Islet precursor cell (in vitro differentiated cells): ENCODE data around the gene SORBS1.
A peak's percentile ranks its signal among the peaks of the same experiment; 100 is the strongest.

Source experiments
- DNase-seq: peaks from one replicate; pipeline ENCODE4 v3.0.0-alpha.2; 2018

SORBS1 gene

GRCh38 chr10:95564291-95564690 is 3.1 kb upstream of the SORBS1 start:
- no peak for DNase-seq

DNA sequence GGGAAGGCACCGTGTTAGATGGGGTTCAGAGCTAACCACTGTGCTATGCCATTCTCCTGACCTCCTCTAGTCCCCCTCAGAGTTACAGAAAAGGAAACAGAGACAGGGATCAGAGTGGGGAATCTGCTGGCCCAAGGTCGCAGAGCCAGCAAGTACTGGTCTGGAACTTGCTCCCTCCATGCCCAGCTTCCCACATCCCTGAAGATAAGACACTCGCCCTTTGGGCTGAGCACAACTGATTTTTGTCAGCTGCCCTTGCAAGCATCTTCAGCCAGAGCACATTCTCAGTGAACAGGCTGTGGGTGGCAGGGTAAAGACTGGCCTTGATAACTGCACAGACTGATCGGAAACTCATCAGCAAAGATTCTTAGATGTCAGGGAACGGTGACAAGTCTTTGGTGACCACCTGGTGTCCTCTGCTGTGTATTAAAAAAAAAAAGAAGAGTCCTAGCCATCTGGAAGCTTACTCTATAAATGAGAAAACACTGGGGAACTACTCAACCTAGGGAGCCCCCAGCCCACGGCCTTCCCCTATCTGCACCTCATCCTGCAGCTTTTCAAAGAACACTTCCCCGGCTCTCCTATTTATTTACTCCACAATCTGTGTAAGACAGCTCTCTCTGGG is 1.3 kb upstream of the SORBS1 start:
- no peak for DNase-seq

- DNase-seq: no peak
Measured at GRCh38 chr10:95561864-95562177, 650 bp upstream of the SORBS1 start.

GRCh38 chr10:95560278-95561176 is 644 bp downstream of the SORBS1 start:
- DNase-seq: peak; percentile 79

DNA sequence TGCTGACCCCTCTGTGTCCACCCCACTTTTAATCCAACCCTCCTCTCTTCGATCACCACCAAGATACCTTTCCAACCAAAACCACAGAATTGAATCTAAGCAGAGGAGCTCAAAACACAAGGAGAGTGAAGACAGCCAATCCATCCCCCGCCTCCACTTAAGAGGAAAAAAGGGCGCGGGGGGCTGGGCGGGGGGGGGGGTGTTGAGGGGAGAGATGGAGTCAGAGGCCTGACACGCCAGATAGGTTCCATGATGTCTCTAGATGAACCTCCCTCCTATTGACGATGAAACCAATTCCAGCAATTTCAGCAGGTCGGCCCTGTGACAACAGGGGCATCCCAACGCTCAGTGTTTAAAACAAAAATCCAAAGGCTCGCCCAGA is 1.3 kb downstream of the SORBS1 start:
- no peak for DNase-seq

DNA sequence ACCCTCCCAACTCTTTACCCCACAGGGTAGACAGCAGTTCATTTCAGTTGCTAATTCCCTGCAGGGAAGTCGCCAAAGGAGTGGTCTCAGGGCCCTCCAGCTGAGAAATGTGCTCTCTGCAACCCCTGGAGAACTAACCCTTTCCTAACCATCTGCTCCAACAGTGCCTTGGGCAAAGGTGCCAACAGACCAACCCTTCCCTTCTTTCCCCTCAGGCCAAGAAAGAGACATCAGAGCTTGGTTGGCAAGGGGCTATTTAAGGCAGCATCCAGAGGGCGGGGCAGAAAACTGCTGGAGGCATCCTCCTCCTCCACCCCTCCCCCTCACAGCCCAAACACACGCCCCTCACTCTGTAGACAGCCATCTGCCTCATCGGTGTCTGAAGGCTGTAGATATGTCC is 1.7 kb downstream of the SORBS1 start:
- DNase-seq: no peak

- DNase-seq: no peak
Measured at GRCh38 chr10:95558593-95559320, 2.4 kb downstream of the SORBS1 start.

DNA sequence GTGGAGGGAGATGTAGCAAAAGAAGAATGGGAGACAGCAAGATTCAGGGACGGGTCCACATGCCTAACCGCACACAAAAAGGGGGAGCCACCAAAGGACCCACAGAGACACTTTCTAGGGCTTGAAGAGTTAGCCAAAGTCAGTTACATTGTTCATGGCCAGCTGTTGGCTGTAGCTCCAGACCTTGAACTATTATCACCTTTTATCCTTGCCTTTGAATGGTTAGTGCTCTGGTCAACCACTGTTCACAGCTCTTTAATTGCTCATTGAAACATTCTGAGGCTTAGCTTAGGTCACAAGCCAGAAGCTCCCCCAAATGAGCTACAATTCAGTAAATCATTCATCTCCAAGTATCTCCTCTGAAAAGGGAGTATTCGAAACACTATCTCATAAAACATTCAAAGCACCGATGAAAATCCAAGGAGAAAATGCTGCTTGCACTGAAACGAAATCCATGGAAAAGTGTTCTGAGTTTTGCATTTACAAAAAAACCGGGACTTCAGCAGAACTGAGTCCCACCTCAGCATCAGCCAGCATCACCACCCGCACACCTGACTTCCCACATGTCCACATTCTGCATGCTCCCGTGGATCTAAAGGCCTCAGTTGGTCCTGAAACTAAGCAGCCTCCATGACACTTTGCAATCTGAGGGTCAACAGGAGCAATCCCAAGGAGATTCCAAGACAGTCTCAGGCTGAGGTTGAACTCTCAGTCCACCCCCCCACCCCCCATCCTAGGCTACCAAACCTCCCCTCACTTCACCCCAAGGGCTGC is 4.0 kb downstream of the SORBS1 start:
- DNase-seq: no peak

DNA sequence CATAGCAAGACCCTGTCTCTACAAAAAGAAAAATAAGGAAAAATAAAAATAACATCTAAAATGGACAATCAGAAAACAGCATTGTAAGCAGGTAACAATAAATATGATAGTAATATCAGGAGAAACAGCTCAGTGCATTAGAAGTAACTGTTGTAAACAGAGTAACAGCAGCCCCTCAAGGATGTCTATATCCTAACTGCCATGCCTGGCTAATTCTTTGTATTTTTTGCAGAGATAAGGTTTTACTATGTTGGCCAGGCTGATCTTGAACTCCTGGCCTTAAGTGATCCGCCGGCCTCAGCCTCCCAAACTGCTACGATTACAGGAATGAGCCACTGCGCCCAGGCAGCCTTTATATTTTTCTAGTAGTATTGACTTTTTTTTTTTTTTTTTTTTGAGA is 7.5 kb downstream of the SORBS1 start:
- DNase-seq: no peak

DNA sequence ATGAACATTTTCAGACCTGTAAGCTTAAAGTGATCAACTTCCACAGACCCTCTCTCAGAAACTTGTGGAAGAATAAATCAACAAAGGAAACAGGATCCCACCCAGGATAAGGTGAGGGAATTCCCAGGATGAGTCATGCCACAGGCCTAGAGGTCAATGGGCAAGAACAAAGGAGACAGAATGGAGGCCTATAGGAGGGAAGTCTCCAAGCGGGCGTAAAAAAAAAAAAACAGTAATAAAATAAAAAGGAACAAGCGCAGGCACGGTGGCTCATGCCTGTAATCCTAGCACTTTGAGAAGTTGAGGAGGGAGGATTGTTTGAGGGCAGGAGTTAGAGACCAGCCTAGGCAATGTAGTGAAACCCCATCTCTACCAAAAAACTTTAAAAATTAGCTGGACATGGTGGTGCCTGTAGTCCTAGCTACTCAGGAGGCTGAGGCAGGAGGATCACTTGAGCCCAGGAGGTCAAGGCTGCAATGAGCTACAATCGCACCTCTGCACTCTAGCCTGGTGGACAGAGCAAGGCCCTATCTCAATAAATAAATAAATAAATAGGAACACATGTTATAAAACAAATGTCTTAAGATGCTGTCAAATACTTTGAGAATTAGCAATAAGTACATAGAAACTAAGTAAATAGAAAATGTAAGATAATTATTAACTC is 8.4 kb downstream of the SORBS1 start:
- DNase-seq: peak; percentile 80

DNA sequence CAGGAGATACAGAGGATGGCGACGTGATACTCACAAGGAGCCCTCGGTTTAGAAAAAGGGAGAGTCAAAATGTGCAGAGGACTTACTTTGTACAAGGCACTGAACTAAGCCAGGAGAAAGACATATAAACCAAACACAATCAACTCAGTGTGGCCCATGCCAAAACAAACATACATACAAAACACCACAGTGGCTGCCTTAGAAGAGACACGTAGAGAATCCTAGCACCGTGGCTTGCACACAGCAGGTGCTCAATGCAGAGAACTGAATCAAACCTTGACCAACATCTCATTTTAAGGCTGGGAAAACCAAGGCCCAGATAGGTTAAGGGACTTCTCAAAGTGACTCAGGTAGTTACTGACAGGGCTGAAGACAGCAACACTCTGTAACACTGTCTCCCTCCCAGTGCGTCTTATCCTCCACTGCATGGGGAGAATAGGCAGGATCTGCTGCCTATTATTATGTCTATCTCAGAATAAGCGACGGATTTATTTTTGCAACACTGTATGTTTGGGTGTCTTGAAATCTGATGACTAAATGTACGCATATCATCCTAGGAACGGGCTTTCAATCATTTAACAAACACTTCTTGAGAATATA is 11.0 kb downstream of the SORBS1 start:
- no peak for DNase-seq

DNA sequence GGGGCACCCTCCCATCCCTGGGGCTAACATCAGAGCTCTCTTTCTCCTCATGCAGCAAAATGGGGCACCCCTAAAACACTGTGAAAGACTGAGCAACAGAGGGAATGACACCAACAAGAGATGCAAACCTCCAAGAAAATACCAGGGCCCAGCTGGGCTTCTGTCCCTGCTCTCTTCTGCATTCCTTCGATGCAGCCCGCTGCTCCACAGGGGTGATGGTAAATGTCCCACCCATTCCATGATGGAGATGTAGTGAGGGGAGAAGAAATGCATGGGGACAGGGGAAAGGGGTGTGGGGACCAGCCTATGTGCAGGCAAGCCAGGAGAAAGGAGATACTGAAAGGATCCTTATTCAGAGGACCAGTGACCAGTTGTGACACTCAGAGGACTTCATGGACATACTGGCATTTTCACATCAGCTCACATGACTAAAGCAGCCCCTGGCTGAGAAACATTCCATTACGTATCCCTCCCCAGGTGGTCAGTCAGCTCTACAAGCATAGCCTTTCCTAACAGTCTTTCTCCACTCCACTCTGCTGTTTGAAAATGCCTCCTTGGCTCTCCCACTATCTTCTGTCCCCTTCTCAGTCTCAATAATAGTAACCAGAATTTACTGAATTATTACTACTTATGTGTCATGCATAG is 13.3 kb downstream of the SORBS1 start:
- no peak for DNase-seq

DNA sequence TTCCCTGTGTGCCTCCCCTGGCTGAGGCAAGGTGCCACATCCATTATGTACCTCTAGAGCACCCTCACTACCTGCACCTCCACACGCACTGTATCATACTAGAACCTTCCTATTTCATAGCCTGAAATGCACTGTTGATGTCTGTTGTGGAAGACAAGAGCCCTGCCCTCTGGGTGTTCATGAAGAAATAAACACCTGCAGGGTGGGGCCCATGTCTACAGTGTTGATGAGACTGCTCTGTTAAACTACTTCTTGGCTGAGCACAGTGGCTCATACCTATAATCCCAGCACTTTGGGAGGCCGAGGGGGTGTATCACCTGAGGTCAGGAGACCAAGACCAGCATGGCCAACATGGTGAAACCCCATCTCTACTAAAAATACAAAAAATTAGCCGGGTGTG is 14.0 kb downstream of the SORBS1 start:
- no peak for DNase-seq

- no peak for DNase-seq
Measured at GRCh38 chr10:95545981-95546380, 15.2 kb downstream of the SORBS1 start.

DNA sequence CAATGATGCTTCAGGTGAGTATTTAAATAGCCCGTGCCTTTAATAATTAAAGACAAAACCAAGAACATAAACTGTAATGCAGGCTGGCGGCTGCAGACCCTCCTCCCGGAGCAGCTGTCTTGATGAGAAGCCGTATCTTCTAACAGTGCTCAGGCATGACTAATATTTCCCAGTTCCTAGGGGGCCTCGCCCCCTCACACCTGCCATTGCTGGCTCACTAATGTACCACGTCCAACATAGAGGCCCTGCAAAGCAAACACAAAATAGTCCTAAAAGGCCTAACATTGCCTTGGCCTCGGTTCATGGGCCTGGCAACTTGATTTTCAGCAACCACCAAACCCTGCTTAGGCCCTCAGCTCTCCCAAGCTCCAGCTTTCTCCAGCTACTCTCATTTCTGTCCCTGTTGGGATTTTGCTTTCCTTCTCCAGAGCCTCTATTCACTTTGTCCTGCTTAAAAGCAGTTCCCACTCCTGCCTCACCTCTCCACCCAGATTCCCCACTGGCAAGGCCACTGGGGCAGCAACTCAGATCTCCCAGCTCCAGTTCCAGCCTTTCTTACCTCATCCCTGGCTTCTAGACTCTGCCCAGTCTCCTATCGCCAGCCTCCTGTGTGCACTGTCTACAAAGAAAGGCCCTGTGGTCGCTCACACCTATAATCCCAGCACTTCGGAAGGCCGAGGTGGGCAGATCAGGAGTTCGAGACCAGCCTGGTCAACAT is 16.2 kb downstream of the SORBS1 start:
- DNase-seq: no peak

- DNase-seq: no peak
Measured at GRCh38 chr10:95543459-95543858, 17.7 kb downstream of the SORBS1 start.

GRCh38 chr10:95542761-95543160 is 18.4 kb downstream of the SORBS1 start:
- no peak for DNase-seq

GRCh38 chr10:95542330-95542729 is 18.8 kb downstream of the SORBS1 start:
- DNase-seq: no peak

DNA sequence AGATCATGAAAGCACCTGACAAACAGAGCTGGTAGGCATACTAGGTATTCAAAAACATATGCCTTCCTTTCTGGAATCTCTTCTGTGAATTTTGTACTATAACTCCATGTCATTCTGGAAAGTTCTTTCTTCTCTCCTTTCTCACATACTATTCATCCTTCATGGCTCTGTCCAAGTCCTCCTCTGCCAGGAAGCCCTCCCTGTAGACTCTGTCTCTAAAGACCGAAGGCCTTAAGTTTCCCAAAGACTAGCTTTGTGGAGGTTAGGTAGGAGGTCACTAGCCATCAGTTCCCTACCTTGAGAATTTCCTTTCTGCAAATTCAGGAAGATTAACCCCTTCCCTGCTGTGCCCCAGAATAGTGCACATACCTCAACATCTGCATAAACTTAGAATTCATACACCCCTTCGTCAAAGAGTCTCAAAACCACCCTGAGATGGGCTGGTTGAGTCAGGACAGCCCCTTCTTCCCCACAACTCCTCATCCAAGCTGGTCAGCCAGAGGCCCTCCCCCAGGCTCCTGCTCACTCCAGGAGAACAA is 20.6 kb downstream of the SORBS1 start:
- no peak for DNase-seq

DNA sequence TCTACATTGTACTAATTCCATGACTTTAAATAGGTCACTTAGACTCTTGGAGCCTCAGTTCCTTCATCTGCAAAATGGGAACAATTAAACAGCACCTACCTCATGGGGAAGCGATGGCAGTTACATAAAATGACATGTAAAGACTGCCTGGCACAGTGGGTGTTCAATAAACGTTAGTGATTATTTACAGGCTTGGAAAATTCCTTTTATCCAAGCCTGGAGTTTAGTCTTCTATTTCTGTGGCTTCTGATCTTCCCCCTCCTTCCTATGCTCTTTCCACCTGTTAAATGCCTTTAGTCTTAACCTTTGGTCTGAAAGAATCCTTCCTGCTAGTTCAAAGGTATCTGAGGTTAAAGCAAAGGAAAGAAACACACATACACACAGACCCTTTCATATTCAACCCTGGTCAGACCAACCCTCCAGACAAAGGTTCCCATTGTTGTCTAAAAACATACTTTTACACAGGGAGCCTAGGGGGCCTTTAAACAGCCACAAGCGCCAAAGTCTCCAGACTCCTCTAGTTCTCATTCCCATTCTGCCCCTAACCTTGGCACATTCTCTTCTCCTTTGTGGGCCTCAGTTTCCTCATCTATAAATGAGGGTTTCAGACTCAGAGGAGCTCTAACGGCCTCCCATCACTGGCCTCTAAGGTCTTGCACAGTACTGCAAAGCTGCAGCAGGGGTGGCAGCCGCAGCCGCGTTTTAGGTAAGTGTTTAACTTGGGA is 21.4 kb downstream of the SORBS1 start:
- DNase-seq: peak; percentile 69
